ENCODE measurements around the gene FAM50A. TPM values are rescaled to one million over a fixed set of nuclear protein-coding genes. Genes with fewer than 3 reads are reported as not detected.

FAM50A gene
- total RNA-seq, 1 experiment from 2014 or later = 53.8 TPM

DNA sequence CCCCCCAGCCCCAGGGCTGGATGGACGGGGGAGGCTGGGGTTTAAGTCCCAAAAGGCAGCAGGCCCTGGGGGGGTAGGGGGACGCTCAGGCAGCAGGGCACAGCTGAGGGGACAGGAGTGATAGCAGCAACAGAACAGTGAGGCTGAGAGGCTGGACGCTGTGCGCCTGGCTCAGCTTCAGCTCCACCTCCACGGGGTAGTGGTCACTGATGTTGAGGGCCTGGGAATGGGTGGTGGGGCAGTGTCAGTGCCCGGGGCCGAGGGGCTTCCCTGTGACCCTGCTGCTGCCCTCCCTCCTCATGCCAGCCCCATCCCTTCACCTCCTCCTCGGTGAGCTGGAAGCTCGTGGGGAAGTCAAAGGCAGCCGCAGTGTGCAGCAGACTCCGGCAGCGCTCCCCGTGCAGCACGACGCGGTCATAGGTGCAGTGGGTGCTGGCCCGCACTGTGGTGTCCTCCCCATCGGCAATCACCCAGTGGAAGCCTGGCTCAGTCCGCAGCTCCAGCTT lies 41.3 kb upstream of the FAM50A start:
- Histone ChIP-seq H3K36me3 (ENCODE audit: low read depth, low read length) (peaks cover 25% of the 10 kb centered on the region), H3K4me3 (ENCODE audit: low read length) (no peak overlapping the region), H3K9ac (ENCODE audit: low read length) (no peak overlapping the region), H3K79me2 (ENCODE audit: low read length) (peaks cover 23% of the 10 kb centered on the region), H3K4me2 (ENCODE audit: low read length) (no peak overlapping the region), H3K9me3 (ENCODE audit: low read length) (no peaks in the 10 kb centered on the region), H3K4me1 (ENCODE audit: insufficient read depth, low read length) (peaks cover 9% of the 10 kb centered on the region; the same call in 1 of the 2 replicates), H3F3A (ENCODE audit: low read length, unreplicated experiment) (peaks cover 22% of the 10 kb centered on the region), H3K27me3 (ENCODE audit: low read length) (no peaks in the 10 kb centered on the region), H3K9me2 (replicated peaks; ENCODE audit: low read length) (no peaks in the 10 kb centered on the region), H3K27ac (ENCODE audit: low read length) (no peak overlapping the region), H2AFZ (ENCODE audit: low read length) (no peak overlapping the region), H4K20me1 (ENCODE audit: low read length) (peaks cover 24% of the 10 kb centered on the region)
- ATAC-seq = no peak
- BruUV-seq (replicated peaks) = no TSS peak
- ChIA-PET POLR2A (ENCODE audit: unreplicated experiment) (no interaction called here), CTCF (no interaction called here)
- TF ChIP-seq EZH2 (IDR thresholded peaks at IDR 0.05; ENCODE audit: low read length, unreplicated experiment) = no peak
- no peak for DNase-seq
- intact Hi-C loops (cut with micrococcal nuclease) = no loop called here

DNA sequence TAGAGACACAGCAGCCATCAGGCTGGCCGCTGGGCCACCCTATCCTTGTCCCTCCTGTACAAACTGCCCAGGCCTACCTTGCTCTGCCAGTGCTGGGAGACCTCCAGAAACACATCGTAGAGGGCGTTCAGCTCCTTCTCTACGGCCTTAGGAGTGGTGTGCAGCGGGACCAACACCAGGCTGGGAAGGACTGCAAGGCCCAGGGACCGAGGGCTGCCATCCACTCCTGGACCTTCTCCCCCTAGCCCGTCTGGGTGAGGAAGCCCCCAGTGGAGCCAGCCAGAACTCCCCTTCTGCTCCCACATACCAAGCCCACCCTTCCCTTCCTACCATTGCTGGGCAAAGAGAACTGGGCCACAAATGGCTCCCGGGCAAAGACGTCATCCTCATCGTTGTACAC lies 40.7 kb upstream of the FAM50A start:
- intact Hi-C loops (cut with micrococcal nuclease) = no loop called here
- ChIA-PET POLR2A (ENCODE audit: unreplicated experiment) (no interaction called here), CTCF (no interaction called here)
- no peak overlapping the region for H3K27ac ChIP-seq (ENCODE audit: low read length)
- H3K79me2 ChIP-seq (ENCODE audit: low read length) = peaks cover 23% of the 10 kb centered on the region
- H3K4me1 ChIP-seq (ENCODE audit: insufficient read depth, low read length) = peaks cover 9% of the 10 kb centered on the region; the same call in 1 of the 2 replicates
- BruUV-seq (replicated peaks) = no TSS peak
- H3K9me2 ChIP-seq (replicated peaks; ENCODE audit: low read length) = no peaks in the 10 kb centered on the region
- H4K20me1 ChIP-seq (ENCODE audit: low read length) = peaks cover 24% of the 10 kb centered on the region
- H2AFZ ChIP-seq (ENCODE audit: low read length) = no peak overlapping the region
- H3K4me3 ChIP-seq (ENCODE audit: low read length) = no peak overlapping the region
- ATAC-seq (no peak), DNase-seq (no peak)
- peaks cover 25% of the 10 kb centered on the region for H3K36me3 ChIP-seq (ENCODE audit: low read depth, low read length)
- H3K4me2 ChIP-seq (ENCODE audit: low read length) = no peak overlapping the region
- H3K27me3 ChIP-seq (ENCODE audit: low read length) = no peaks in the 10 kb centered on the region
- H3K9ac ChIP-seq (ENCODE audit: low read length) = no peak overlapping the region
- peaks cover 22% of the 10 kb centered on the region for H3F3A ChIP-seq (ENCODE audit: low read length, unreplicated experiment)
- TF ChIP-seq EZH2 (IDR thresholded peaks at IDR 0.05; ENCODE audit: low read length, unreplicated experiment) = no peak
- TF ChIP-seq, protein P1, sequence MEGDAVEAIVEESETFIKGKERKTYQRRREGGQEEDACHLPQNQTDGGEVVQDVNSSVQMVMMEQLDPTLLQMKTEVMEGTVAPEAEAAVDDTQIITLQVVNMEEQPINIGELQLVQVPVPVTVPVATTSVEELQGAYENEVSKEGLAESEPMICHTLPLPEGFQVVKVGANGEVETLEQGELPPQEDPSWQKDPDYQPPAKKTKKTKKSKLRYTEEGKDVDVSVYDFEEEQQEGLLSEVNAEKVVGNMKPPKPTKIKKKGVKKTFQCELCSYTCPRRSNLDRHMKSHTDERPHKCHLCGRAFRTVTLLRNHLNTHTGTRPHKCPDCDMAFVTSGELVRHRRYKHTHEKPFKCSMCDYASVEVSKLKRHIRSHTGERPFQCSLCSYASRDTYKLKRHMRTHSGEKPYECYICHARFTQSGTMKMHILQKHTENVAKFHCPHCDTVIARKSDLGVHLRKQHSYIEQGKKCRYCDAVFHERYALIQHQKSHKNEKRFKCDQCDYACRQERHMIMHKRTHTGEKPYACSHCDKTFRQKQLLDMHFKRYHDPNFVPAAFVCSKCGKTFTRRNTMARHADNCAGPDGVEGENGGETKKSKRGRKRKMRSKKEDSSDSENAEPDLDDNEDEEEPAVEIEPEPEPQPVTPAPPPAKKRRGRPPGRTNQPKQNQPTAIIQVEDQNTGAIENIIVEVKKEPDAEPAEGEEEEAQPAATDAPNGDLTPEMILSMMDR (conservative IDR thresholded peaks at IDR 0.05; ENCODE audit: low read depth, low read length) = no peak
- TF ChIP-seq EZH2phosphoT487 (IDR thresholded peaks at IDR 0.05; ENCODE audit: borderline replicate concordance, low read length) = no peak
- no peaks in the 10 kb centered on the region for H3K9me3 ChIP-seq (ENCODE audit: low read length)

DNA sequence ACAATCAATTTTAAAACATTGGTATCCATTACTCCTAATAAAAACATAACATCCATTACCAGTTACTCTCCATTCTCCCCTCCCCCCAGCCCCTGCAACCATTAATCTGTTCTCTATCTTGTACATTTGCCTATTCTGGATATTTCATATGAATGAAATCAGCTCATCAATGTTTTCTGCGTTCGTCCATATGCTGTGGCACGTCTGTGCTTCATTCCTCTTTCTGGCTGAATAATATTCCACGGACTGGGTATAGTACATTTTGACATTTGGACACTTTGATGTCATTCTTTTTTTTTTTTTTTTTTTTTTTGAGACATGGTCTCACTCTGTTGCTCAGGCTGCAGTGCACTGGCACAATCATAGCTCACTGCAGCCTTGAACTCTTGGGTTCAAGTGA lies 40.1 kb upstream of the FAM50A start:
- no peak overlapping the region for H3K4me2 ChIP-seq (ENCODE audit: low read length)
- POLR2A ChIA-PET (ENCODE audit: unreplicated experiment) = no interaction called here
- H3K4me3 ChIP-seq (ENCODE audit: low read length) = no peak overlapping the region
- no peak for DNase-seq
- H3K9me2 ChIP-seq (replicated peaks; ENCODE audit: low read length) = no peaks in the 10 kb centered on the region
- peaks cover 23% of the 10 kb centered on the region for H3K79me2 ChIP-seq (ENCODE audit: low read length)
- H3K27me3 ChIP-seq (ENCODE audit: low read length) = no peaks in the 10 kb centered on the region
- H3F3A ChIP-seq (ENCODE audit: low read length, unreplicated experiment) = peaks cover 22% of the 10 kb centered on the region
- peaks cover 18% of the 10 kb centered on the region for H4K20me1 ChIP-seq (ENCODE audit: low read length)
- no peak overlapping the region for H3K9ac ChIP-seq (ENCODE audit: low read length)
- H3K4me1 ChIP-seq (ENCODE audit: insufficient read depth, low read length) = peaks cover 15% of the 10 kb centered on the region; the same call in 1 of the 2 replicates
- no peak overlapping the region for H3K27ac ChIP-seq (ENCODE audit: low read length)
- no peaks in the 10 kb centered on the region for H3K9me3 ChIP-seq (ENCODE audit: low read length)
- H3K36me3 ChIP-seq (ENCODE audit: low read depth, low read length) = peaks cover 19% of the 10 kb centered on the region
- no peak overlapping the region for H2AFZ ChIP-seq (ENCODE audit: low read length)
- no TSS peak for BruUV-seq (replicated peaks)
- TF ChIP-seq EZH2 (IDR thresholded peaks at IDR 0.05; ENCODE audit: low read length, unreplicated experiment) (no peak), EZH2phosphoT487 (IDR thresholded peaks at IDR 0.05; ENCODE audit: borderline replicate concordance, low read length) (no peak)
- TF ChIP-seq, protein P1 (conservative IDR thresholded peaks at IDR 0.05; ENCODE audit: low read depth, low read length) = no peak
- no peak for ATAC-seq
- intact Hi-C loops (cut with micrococcal nuclease) = no loop called here
- CTCF ChIA-PET = no interaction called here

Data from PC-3 (cell line).